Head of caudate nucleus (tissue), 42 donors: ENCODE results near the gene PLCB4.

Source experiments
- DNase-seq, 42 donors: peaks; one replicate each; pipeline versions ENCODE4 v3.0.0 to v3.0.0-alpha.2; 2020 to 2021; ENCODE audit warnings: mixed read lengths in 7 of 42
- intact Hi-C: fragments of 100-400 bp; cut with DNase I; formaldehyde crosslinking; loops from one replicate; pipeline ENCODE4 v1.15.0; 2022

Gene PLCB4

GRCh38 chr20:9092655-9093054, 23.8 kb downstream of the PLCB4 start:
- DNase-seq = no peak
- intact Hi-C loops = no loop called here

DNA sequence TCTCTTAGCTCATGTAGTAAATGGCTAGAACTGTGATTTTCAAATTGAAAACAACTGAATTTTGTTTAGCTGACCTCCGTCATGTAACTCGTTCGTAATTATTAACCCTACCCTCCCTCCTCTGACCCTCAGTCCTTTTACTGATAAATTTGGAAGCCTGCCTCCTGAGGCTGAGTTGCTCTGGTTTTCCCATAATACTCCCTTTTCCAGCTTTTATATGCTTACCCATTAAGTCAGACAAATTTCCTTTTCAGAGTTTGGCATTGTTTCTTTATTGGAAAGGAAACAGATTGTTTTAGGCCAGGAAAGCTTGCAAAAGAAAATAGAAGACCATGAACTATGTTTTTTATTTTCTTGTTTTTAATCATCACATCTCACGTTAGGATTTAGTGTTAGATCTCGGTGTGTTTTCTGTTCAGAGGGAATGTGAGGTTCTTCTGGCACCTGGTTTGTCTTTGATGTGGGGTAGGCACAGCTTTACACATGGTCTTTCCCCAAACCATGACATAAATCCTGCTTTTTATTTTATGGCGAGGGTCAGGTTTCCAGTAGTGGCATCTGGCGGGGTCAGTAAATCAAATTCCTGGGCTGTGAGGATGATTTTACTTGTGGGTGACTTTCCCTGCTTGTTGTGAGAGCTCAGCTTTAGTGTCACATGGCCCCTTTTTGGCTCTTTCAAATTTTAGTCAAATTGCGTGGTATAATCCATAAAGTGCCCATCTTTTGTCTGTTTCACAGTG, 24.5 kb downstream of the PLCB4 start:
- intact Hi-C loops = no loop called here
- DNase-seq = no peak

DNA sequence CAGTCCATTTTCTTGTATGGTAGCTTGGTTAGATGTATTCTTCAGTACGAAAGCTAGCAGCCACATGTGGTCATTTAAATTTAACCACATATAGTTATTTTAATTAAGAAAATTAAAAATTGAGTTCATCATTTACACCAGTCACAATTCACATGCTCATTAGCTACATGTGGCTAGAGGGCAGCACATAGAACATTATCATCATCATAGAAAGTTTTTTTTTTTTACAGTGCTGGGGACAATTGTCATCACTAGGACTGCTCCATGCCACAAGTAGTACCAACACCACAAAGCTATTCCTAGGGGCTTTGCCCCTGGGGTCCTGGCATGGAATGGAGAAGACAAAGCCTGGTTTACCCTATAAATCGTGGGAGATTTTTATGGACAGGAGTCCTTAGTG, 30.5 kb downstream of the PLCB4 start:
- no peak for DNase-seq
- intact Hi-C loops = no loop called here

- intact Hi-C loops = no loop called here
- no peak for DNase-seq
Observed at GRCh38 chr20:9100691-9101090, 31.8 kb downstream of the PLCB4 start.

DNA sequence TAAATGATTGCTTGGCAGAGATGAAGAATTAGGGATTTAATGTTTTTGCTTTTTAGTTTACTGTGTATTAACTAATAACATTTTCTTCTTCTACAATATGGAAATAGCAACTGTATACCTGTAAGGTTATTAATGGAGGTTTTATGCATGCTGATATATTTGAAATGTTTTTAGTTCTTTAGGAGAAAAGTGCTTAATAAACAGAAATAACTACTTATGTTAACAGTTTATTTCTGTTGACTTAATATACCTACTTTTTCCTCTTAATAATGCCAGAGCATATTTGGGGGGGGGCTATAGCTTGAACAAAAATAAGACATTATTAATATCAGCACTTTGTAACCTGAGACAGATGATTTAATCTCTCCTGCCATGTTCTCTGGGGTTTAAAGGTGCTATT, 33.6 kb downstream of the PLCB4 start:
- intact Hi-C loops = no loop called here

GRCh38 chr20:9103955-9104354, 35.1 kb downstream of the PLCB4 start:
- no peak for DNase-seq
- intact Hi-C loops = no loop called here

More for the DNA sequence above, 33.6 kb downstream of the PLCB4 start:
- no peak for DNase-seq

- no peak for DNase-seq
- intact Hi-C loops = no loop called here
Observed at GRCh38 chr20:9108260-9108659, 39.4 kb downstream of the PLCB4 start.

DNA sequence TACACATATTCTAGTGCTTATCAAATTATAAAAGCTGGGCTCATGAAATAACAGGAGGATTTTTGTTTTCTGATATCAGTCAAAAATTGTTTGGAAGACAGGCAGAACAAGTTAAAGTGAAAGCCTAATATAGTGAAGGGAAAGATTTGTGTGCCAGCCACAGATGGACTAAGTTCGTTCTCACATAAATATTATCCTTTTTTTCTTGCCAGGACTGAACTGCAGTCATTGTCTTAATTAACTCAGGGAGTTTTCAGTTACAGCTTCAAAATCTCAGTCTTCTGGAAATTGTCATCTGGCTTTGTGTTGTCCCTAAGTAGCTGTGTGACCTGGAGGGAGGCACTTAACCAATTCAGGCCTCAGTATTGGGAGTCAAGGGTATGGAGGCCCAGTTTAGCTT, 40.7 kb downstream of the PLCB4 start:
- DNase-seq = no peak
- intact Hi-C loops = no loop called here

- intact Hi-C loops = no loop called here
- no peak for DNase-seq
Observed at GRCh38 chr20:9110365-9110764, 41.5 kb downstream of the PLCB4 start.

DNA sequence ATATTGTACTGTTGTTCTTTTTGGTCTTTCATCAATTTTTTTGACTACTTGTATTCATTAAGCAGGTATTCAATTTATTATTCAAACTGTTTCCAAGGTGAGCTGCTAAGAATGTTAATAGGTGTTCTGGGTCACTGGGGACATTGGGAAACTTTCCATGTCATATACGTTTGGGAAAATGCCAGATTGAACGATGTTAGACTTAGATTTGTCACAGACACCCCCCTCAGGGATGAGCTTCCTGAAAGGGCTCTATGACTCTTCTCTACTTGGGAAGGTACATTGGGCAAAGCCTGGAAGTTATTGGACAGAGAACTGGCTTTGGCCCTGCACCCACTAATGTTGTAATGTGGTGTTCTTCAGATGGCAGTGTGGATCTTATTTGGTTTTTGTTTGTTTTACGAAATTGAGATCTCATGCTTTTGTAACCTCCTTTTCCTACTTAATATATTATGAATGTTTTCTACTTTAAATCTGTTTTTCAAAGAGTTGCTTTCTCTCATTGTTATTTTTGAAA, 42.1 kb downstream of the PLCB4 start:
- intact Hi-C loops = no loop called here
- DNase-seq = no peak

GRCh38 chr20:9112541-9113515, 43.9 kb downstream of the PLCB4 start:
- intact Hi-C loops = no loop called here
- DNase-seq = no peak

DNA sequence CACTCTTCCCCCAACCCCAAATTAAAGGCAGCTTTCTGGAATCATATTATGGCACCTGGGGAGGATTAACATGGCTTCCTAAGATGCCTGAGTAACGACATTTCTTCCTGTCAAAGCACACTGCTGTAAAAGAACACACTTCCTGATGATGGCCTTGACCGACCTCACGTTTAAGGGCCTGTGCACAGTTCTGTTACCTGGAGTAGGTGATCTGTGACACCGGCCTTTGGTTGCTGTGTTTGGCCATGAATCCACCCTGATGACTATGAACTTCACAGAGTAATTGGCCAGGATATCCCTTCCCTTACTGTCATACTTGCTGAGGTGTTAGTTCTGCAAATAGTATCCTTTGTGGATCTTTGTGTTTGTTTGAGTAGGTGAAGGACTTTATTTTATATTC, 45.8 kb downstream of the PLCB4 start:
- no peak for DNase-seq
- intact Hi-C loops = no loop called here

GRCh38 chr20:9117548-9117947, 48.7 kb downstream of the PLCB4 start:
- DNase-seq = no peak

DNA sequence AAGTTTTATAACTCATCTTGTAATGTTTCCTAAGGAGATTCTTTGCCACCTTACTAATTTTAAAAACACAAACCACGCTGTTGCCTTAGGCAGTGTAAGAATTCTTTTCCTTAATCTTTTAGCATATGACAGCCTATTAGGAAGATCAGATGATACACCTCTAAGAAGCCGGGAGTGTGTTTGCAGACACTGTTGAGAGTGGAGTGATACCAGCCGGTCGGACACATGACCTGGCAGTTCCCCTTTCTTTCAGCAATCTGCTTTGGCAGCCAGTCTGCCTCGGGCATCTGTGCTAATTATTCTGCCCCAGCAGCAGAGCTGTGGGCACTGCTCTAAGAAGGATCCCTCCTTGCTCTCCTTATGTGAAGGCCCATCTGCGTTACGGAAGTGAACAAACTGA, 50.9 kb downstream of the PLCB4 start:
- intact Hi-C loops = no loop called here
- peak; percentile 2 to 73 (median 42) for DNase-seq

More at GRCh38 chr20:9117548-9117947, 48.7 kb downstream of the PLCB4 start:
- intact Hi-C loops = no loop called here

GRCh38 chr20:9121211-9121610, 52.3 kb downstream of the PLCB4 start:
- no peak for DNase-seq
- intact Hi-C loops = no loop called here

- intact Hi-C loops = no loop called here
- DNase-seq = no peak
Observed at GRCh38 chr20:9122571-9122970, 53.7 kb downstream of the PLCB4 start.

GRCh38 chr20:9126527-9126926, 57.6 kb downstream of the PLCB4 start:
- intact Hi-C loops = no loop called here
- DNase-seq = no peak

DNA sequence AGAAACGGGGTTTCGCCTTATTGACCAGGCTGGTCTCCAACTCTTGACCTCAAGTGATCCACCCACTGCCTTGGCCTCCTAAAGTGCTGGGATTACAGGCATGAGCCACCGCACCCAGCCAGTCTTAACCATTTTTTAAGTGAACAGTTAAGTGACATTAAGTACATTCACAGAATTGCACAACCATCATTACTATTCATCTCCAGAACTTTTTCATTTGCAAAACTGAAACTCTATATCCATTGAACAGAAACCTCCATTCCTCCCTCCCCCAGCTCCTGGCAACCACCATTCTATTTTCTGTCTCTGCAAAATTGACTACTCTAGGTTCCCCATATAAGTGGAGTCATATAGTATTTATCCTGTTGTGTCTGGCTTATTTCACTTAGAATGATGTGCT, 59.7 kb downstream of the PLCB4 start:
- no peak for DNase-seq
- intact Hi-C loops = no loop called here

GRCh38 chr20:9129756-9130155, 60.9 kb downstream of the PLCB4 start:
- intact Hi-C loops = no loop called here

GRCh38 chr20:9130521-9130920, 61.6 kb downstream of the PLCB4 start:
- DNase-seq = no peak
- intact Hi-C loops = no loop called here

More at GRCh38 chr20:9129756-9130155, 60.9 kb downstream of the PLCB4 start:
- no peak for DNase-seq
